ENCODE results near the gene MED25.

The MED25 gene

DNA sequence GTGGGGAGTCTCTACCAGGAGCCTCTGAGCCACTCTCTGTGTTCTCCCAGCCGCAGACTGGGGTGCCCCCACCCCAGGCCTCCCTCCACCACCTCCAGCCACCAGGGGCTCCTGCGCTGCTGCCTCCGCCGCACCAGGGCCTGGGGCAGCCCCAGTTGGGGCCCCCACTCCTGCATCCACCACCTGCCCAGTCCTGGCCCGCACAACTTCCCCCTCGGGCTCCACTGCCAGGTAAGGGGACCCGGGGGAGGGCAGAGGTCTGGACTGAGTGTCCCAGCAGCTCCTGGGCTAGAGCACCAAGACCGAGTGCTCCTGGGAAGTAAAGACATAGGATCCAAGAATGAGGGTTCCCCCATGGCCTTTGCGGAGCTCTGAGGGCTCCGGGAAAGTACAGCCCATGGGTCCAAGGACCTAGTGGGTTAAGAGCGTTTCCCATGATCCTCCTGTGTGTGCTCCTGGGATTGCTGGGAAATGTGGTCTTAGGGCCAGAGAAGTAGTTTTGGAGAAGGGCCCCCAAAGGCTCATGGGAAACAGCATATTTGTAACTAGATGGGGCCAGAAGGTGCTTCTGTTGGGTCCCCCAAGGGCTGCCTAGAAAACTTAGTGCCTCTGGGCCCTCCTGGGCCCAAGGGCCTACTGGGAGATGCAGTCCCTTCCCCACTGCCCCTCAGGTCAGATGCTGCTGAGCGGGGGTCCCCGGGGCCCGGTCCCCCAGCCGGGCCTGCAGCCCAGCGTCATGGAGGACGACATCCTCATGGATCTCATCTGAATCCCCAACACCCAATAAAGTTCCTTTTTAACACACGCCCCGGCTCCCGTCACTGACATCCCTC lies 18.3 kb downstream of the MED25 start:
- H3K27ac ChIP-seq, result no peak overlapping the region
- no peak overlapping the region for H3K9ac ChIP-seq
- no peak overlapping the region for H3K4me2 ChIP-seq
- no peaks in the 10 kb centered on the region for H3K4me1 ChIP-seq (ENCODE audit: low read depth, poor library complexity, severe bottlenecking)
- H3K27me3 ChIP-seq (ENCODE audit: insufficient read depth, low read depth), result no peaks in the 10 kb centered on the region
- H3K36me3 ChIP-seq (ENCODE audit: insufficient read depth), result no peaks in the 10 kb centered on the region; the same call in 1 of the 2 replicates
- H4K20me1 ChIP-seq (ENCODE audit: insufficient read depth), result no peaks in the 10 kb centered on the region
- no peaks in the 10 kb centered on the region for H3K79me2 ChIP-seq (ENCODE audit: insufficient read depth, low read depth)
- no peak for TF ChIP-seq CTCF (conservative IDR thresholded peaks at IDR 0.05; ENCODE audit: low read depth, low read length)
- no peak overlapping the region for H3K4me3 ChIP-seq (IDR thresholded peaks at IDR 0.05; ENCODE audit: insufficient read depth, low read depth, low read length)
- H2AFZ ChIP-seq (ENCODE audit: low read depth), result no peak overlapping the region

- no peak overlapping the region for H3K27ac ChIP-seq
- H3K36me3 ChIP-seq (ENCODE audit: insufficient read depth), result no peaks in the 10 kb centered on the region; the same call in 1 of the 2 replicates
- H3K79me2 ChIP-seq (ENCODE audit: insufficient read depth, low read depth), result no peaks in the 10 kb centered on the region
- TF ChIP-seq CTCF (conservative IDR thresholded peaks at IDR 0.05; ENCODE audit: low read depth, low read length), result no peak
- H2AFZ ChIP-seq (ENCODE audit: low read depth), result no peak overlapping the region
- no peak overlapping the region for H3K9ac ChIP-seq
- no peak overlapping the region for H3K4me3 ChIP-seq (IDR thresholded peaks at IDR 0.05; ENCODE audit: insufficient read depth, low read depth, low read length)
- H4K20me1 ChIP-seq (ENCODE audit: insufficient read depth), result no peaks in the 10 kb centered on the region
- no peak overlapping the region for H3K4me2 ChIP-seq
- H3K4me1 ChIP-seq (ENCODE audit: low read depth, poor library complexity, severe bottlenecking), result no peaks in the 10 kb centered on the region
- no peaks in the 10 kb centered on the region for H3K27me3 ChIP-seq (ENCODE audit: insufficient read depth, low read depth)
Observed at GRCh38 chr19:49837009-49837310, 18.9 kb downstream of the MED25 start.

- H3K4me2 ChIP-seq, result no peak overlapping the region
- H3K27me3 ChIP-seq (ENCODE audit: insufficient read depth, low read depth), result no peaks in the 10 kb centered on the region
- no peak overlapping the region for H3K9ac ChIP-seq
- no peak overlapping the region for H3K4me3 ChIP-seq (IDR thresholded peaks at IDR 0.05; ENCODE audit: insufficient read depth, low read depth, low read length)
- no peaks in the 10 kb centered on the region for H3K79me2 ChIP-seq (ENCODE audit: insufficient read depth, low read depth)
- H3K4me1 ChIP-seq (ENCODE audit: low read depth, poor library complexity, severe bottlenecking), result no peaks in the 10 kb centered on the region
- H3K27ac ChIP-seq, result no peak overlapping the region
- H2AFZ ChIP-seq (ENCODE audit: low read depth), result no peak overlapping the region
- no peak for TF ChIP-seq CTCF (conservative IDR thresholded peaks at IDR 0.05; ENCODE audit: low read depth, low read length)
- H4K20me1 ChIP-seq (ENCODE audit: insufficient read depth), result no peaks in the 10 kb centered on the region
- H3K36me3 ChIP-seq (ENCODE audit: insufficient read depth), result no peaks in the 10 kb centered on the region; the same call in 1 of the 2 replicates
Observed at GRCh38 chr19:49837425-49837824, 19.3 kb downstream of the MED25 start.

DNA sequence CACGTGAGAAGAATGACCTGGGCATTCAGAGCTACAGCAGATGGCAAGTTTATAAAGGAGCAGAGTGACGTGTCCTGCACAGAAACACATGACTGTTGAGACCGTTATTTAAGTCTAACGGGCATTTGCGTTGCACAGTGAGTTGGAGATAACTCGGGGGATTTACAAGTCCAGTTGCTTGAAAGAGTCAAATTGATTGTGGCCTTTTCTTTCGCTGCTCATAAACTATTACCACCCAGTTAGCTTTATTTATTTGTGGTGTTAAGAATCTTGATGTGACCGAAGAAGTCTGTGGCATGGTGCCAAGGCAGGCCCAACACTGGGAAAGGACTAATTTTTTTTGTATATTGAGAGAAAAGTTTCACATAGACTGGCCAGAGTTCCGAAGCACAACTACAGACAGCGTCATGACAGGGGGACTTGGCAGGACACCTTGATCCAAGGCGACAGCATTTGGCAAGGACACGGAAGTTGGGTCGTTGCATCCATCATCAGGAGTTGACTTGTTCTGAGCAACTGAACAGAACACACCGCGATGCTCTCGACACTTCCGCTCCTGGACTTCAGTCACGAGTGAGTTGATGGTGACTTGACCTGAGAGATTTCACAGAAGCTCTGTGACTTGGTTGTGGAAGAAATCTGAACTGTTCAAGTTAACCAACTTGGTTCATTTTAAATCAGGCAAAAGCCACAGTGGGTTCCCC lies 20.9 kb downstream of the MED25 start:
- H4K20me1 ChIP-seq (ENCODE audit: insufficient read depth), result no peaks in the 10 kb centered on the region
- H3K36me3 ChIP-seq (ENCODE audit: insufficient read depth), result no peaks in the 10 kb centered on the region; the same call in 1 of the 2 replicates
- H3K4me1 ChIP-seq (ENCODE audit: low read depth, poor library complexity, severe bottlenecking), result peaks cover 3% of the 10 kb centered on the region
- no peak overlapping the region for H3K9ac ChIP-seq
- H3K79me2 ChIP-seq (ENCODE audit: insufficient read depth, low read depth), result no peaks in the 10 kb centered on the region
- H2AFZ ChIP-seq (ENCODE audit: low read depth), result no peak overlapping the region
- no peak overlapping the region for H3K4me3 ChIP-seq (IDR thresholded peaks at IDR 0.05; ENCODE audit: insufficient read depth, low read depth, low read length)
- TF ChIP-seq CTCF (conservative IDR thresholded peaks at IDR 0.05; ENCODE audit: low read depth, low read length), result no peak
- H3K4me2 ChIP-seq, result no peak overlapping the region
- no peak overlapping the region for H3K27ac ChIP-seq
- H3K27me3 ChIP-seq (ENCODE audit: insufficient read depth, low read depth), result no peaks in the 10 kb centered on the region
